Erythroblast (primary cell): ENCODE data around the gene BIN1.

Source experiments
- GATA1 ChIP-seq: IDR thresholded peaks from 2 replicates; pipeline ENCODE4 v1.6.1; 2011; ENCODE audit warnings: low read depth, mild to moderate bottlenecking, control low read depth, low read length, moderate library complexity
- POLR2A ChIP-seq: IDR thresholded peaks from 2 replicates; pipeline ENCODE4 v1.6.1; 2011; ENCODE audit warnings: mild to moderate bottlenecking, low read length

DNA sequence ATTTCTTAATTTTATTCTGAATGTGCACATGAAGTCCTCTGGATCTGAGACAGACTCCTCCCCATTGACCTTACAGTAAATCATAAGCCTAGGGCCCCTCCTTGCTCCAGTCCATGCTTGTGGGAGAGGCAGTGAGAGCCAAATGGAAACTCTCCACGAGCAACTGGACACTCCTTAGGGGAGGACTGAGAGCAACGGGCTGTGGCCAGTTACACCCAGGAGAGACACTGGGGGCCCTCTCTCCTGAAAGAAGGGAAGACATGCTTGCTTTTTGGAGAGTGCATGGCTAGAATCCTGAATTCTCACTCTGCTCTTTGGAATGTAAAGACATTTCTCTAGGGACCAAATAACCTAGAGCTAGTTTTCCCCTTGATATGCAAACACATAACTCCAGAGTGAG is 49.0 kb upstream of the BIN1 start:
- no peak for TF ChIP-seq POLR2A
- TF ChIP-seq GATA1 = no peak
